ENCODE results near the gene ALK.

GRCh38 chr2:29544031-29544430 lies 377.4 kb downstream of the ALK start:
- no peak for TF ChIP-seq CTCF (IDR thresholded peaks at IDR 0.05; ENCODE audit: low read length)
- no peak for TF ChIP-seq EZH2 (optimal IDR thresholded peaks at IDR 0.05; ENCODE audit: low read depth, low read length)
- TF ChIP-seq EZH2phosphoT487 (IDR thresholded peaks at IDR 0.05; ENCODE audit: low read length), result no peak
